GM12878 (cell line): ENCODE results near the gene NHSL1. TPM values are rescaled to one million over a fixed set of nuclear protein-coding genes. Genes with fewer than 3 reads are reported as not detected.

ENCODE experiments used
- ATAC-seq: fragments of 200-7000 bp; cut with Tn5 transposase; 3 replicates; pipeline ENCODE4 v1.9.1; 2020; ENCODE audit warnings: mild to moderate bottlenecking, moderate library complexity
- BruUV-seq: library from RNA; stranded (reverse); fragments of 400-500 nt; replicated peaks from 2 replicates; lab custom pipeline; 2021; lab: Mats Ljungman, UMichigan
- CTCF ChIA-PET: fragments of 300-600 bp; sonication (Branson Sonifier 250); formaldehyde crosslinking; extraction: SDS; loops from one replicate; lab custom pipeline; 2021; ENCODE audit warnings: inconsistent platforms; lab: Yijun Ruan, JAX
- POLR2A ChIA-PET: fragments of 350-600 bp; formaldehyde crosslinking; extraction: SDS; loops from one replicate; lab custom pipeline; 2021; ENCODE audit warnings: inconsistent platforms; lab: Charles Lee
- RAD21 ChIA-PET: fragments of 300-600 bp; sonication (Branson Sonifier 250); formaldehyde crosslinking; loops from one replicate; lab custom pipeline; 2023; ENCODE audit warnings: antibody characterized with exemption; ENCODE audit not compliant: unreplicated experiment; lab: Charles Lee
- SMC1A ChIA-PET: fragments of 300-600 bp; sonication (Branson Sonifier 250); formaldehyde crosslinking; loops from one replicate; lab custom pipeline; 2023; ENCODE audit not compliant: unreplicated experiment, uncharacterized antibody; lab: Charles Lee
- DNase-seq: peaks from one replicate; pipeline ENCODE4 v3.0.0-alpha.2; 2011; ENCODE audit warnings: low read depth, low spot score
- FAIRE-seq: peaks from 3 replicates; lab custom pipeline; 2011; peaks lifted over from hg19 to GRCh38; lab: Jason Lieb, UNC
- H2AFZ ChIP-seq: 2 replicates; pipeline ENCODE4 v1.6.0; 2011; ENCODE audit warnings: low read depth, low read length, control low read depth; ENCODE audit not compliant: control insufficient read depth
- H3K27ac ChIP-seq: 2 replicates; pipeline ENCODE4 v1.5.1; 2011; ENCODE audit warnings: control low read depth; ENCODE audit not compliant: control insufficient read depth, insufficient read depth
- H3K27me3 ChIP-seq, 2 experiments: replicated peaks in 1 of 2; 2 replicates each; pipeline versions ENCODE4 v1.6.0 to v1.6.1; 2011; ENCODE audit warnings: low read length in 1 of 2; ENCODE audit not compliant: control insufficient read depth in 2 of 2, insufficient read depth in 2 of 2
- H3K36me3 ChIP-seq, 2 experiments: 2 replicates each; pipeline ENCODE4 v1.5.1; 2011; ENCODE audit warnings: low read length in 1 of 2; ENCODE audit not compliant: control insufficient read depth in 2 of 2, insufficient read depth in 2 of 2
- H3K4me1 ChIP-seq: 2 replicates; pipeline ENCODE4 v1.6.1; 2011; ENCODE audit warnings: mild to moderate bottlenecking, low read length, moderate library complexity, mixed read lengths; ENCODE audit not compliant: control insufficient read depth, insufficient read depth
- H3K4me2 ChIP-seq: 2 replicates; pipeline ENCODE4 v1.6.0; 2011; ENCODE audit warnings: control low read depth; ENCODE audit not compliant: control insufficient read depth, insufficient read depth
- H3K4me3 ChIP-seq: fragments of 200-600 bp; sonication (generic); 2 replicates; pipeline ENCODE4 v1.5.1; 2016
- H3K79me2 ChIP-seq: 2 replicates; pipeline ENCODE4 v1.6.0; 2011; ENCODE audit warnings: low read length; ENCODE audit not compliant: control insufficient read depth, insufficient read depth
- H3K9ac ChIP-seq: 2 replicates; pipeline ENCODE4 v1.8.0; 2011; ENCODE audit warnings: low read length, control low read depth, mixed read lengths; ENCODE audit not compliant: control insufficient read depth, insufficient read depth
- H3K9me3 ChIP-seq: replicated peaks from 3 replicates; pipeline ENCODE4 v1.5.1; 2011; ENCODE audit warnings: mild to moderate bottlenecking, low read length; ENCODE audit not compliant: control insufficient read depth, insufficient read depth
- H4K20me1 ChIP-seq: 2 replicates; pipeline ENCODE4 v1.6.0; 2011; ENCODE audit not compliant: control insufficient read depth, insufficient read depth
- CBX3 ChIP-seq: fragments of 200-600 bp; sonication (generic); IDR thresholded peaks from 2 replicates; pipeline ENCODE4 v1.6.1; 2016; ENCODE audit warnings: low read depth, borderline replicate concordance
- HDGF ChIP-seq: fragments of 450-650 bp; IDR thresholded peaks from 2 replicates; pipeline ENCODE4 v1.6.1; 2016; ENCODE audit warnings: antibody characterized with exemption
- MTA2 ChIP-seq: fragments of 450-650 bp; IDR thresholded peaks from 2 replicates; pipeline ENCODE4 v1.6.1; 2016; ENCODE audit warnings: low read depth, mild to moderate bottlenecking, moderate library complexity
- NFIC ChIP-seq: IDR thresholded peaks from 2 replicates; pipeline ENCODE4 v1.6.1; 2012; ENCODE audit warnings: low read depth, mild to moderate bottlenecking, inconsistent platforms, low read length, moderate library complexity
- NFXL1 ChIP-seq: fragments of 450-650 bp; IDR thresholded peaks from 2 replicates; pipeline ENCODE4 v1.6.1; 2017; ENCODE audit warnings: antibody characterized with exemption, mild to moderate bottlenecking, borderline replicate concordance
- NR2C2 ChIP-seq: IDR thresholded peaks from 2 replicates; pipeline ENCODE4 v1.6.1; 2011; ENCODE audit warnings: borderline replicate concordance, low read depth; ENCODE audit not compliant: control insufficient read depth, insufficient read length
- RAD51 ChIP-seq: fragments of 450-650 bp; IDR thresholded peaks from 2 replicates; pipeline ENCODE4 v1.6.1; 2016; ENCODE audit warnings: moderate library complexity, mild to moderate bottlenecking, inconsistent platforms
- SMC3 ChIP-seq: IDR thresholded peaks from 2 replicates; pipeline ENCODE4 v1.6.1; 2011; ENCODE audit warnings: low read length, improper control_type of control experiment, borderline replicate concordance
- SREBF1 ChIP-seq: IDR thresholded peaks from 2 replicates; pipeline ENCODE4 v1.6.1; 2012; ENCODE audit warnings: mild to moderate bottlenecking, low read length
- WGBS: methylation state at CpG from one replicate; pipeline ENCODE4 v1.1.6; 2016; ENCODE audit warnings: low lambda C conversion rate; ENCODE audit not compliant: insufficient replicate concordance, insufficient coverage; ENCODE audit errors: missing lambda C conversion rate; 5-methylcytosine and 5-hydroxymethylcytosine counted together
- in situ Hi-C: fragments of 300-500 bp; cut with MboI; formaldehyde crosslinking; loops from 9 replicates; pipeline ENCODE4 v1.14.3; 2018; ENCODE audit warnings: mixed read lengths
- intact Hi-C: fragments of 100-400 bp; cut with micrococcal nuclease; formaldehyde crosslinking; loops from one replicate; pipeline ENCODE4 v1.14.2; 2022; ENCODE audit not compliant: unreplicated experiment
- polyA plus RNA-seq, 11 experiments: library from polyadenylated mRNA; depleted of rRNA in 4 of 11; unstranded in 6 of 11; stranded (reverse) in 5 of 11; fragments of >200 nt; fragmentation: Nextera tagmentation in 4 of 11; fragmentation: Illumina TruSeq in 1 of 11; extraction: Ambion mirVana in 4 of 11; extraction: Trizol in 1 of 11; gene quantifications; 1 replicate in 1 of 11; 2 replicates in 10 of 11; pipeline versions ENCODE4 v1.2.1 to v1.2.3, GENCODE V29; 2011 to 2016; ENCODE audit warnings: inconsistent platforms in 2 of 11, missing spikeins in 2 of 11, low read depth in 1 of 11
- total RNA-seq, 4 experiments: library from RNA; depleted of rRNA in 3 of 4; stranded (reverse); fragments of >200 nt in 3 of 4; fragmentation: Illumina TruSeq in 1 of 4; extraction: Trizol in 1 of 4; gene quantifications; 2 replicates each; pipeline versions ENCODE4 v1.2.1 to v1.2.3, GENCODE V29; 2013 to 2021
- TF ChIP-seq, protein P1 (sequence below): fragments of 450-650 bp; IDR thresholded peaks from 2 replicates; pipeline ENCODE4 v1.6.1; 2017; ENCODE audit warnings: low read depth, mild to moderate bottlenecking, moderate library complexity
- TF ChIP-seq, protein P2 (sequence below): IDR thresholded peaks from 2 replicates; pipeline ENCODE4 v1.6.1; 2012; ENCODE audit warnings: improper control_type of control experiment, low read depth, low read length; ENCODE audit not compliant: insufficient replicate concordance
- TF ChIP-seq, protein P3 (sequence below): IDR thresholded peaks from 2 replicates; pipeline ENCODE4 v1.6.1; 2012; ENCODE audit warnings: mild to moderate bottlenecking, low read depth, low read length

Gene NHSL1
- total and polyA plus RNA-seq, 10 of the 15 experiments (the other 5 are each of a cell fraction or from before 2014, with no cell fraction given): 0.26 to 14.1 (median 0.90) TPM

DNA sequence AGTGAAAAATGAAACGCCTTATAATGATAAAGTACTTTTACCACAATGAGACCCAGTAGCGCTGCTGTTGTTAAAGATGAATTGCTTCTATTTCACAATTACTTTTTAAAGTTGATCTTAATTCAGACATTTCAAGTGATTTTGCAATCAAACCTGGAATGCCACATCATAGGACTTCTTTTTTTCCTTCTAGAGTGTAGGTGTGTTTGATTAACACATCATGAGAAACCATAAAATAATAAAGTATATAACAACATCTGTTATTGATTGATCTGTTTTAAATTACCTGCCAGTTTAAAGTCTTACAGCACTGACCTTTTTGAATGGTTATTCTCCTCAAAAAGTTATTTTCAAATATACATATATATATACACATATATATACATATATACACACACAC is 56.6 kb downstream of the NHSL1 start:
- Histone ChIP-seq H3K27me3 (no peaks in the 10 kb centered on the region), H3K79me2 (no peaks in the 10 kb centered on the region), H3K36me3 (no peaks in the 10 kb centered on the region; a peak in 2 of 4 replicates), H3K9ac (no peak overlapping the region), H3K4me1 (no peaks in the 10 kb centered on the region), H4K20me1 (no peaks in the 10 kb centered on the region), H3K27ac (no peak overlapping the region), H3K4me2 (no peak overlapping the region), H2AFZ (no peak overlapping the region), H3K4me3 (no peak overlapping the region), H3K9me3 (no peaks in the 10 kb centered on the region)
- ATAC-seq (no peak), DNase-seq (no peak), FAIRE-seq (no peak)
- WGBS: 79% methylated on average over 2 of the region's 2 CpGs
- RAD21 ChIA-PET: interaction anchor here (1.6 kb wide), 1 partner anchor 16 kb away, joined by 5 read pairs; no protein-coding TSS in a partner anchor
- intact Hi-C loops (no loop called here), in situ Hi-C loops (no loop called here)
- CTCF ChIA-PET: interaction anchor here (0.9 to 3.5 kb wide), 2 partner anchors 8 to 66 kb away, joined by 4 to 26 read pairs; no protein-coding TSS in a partner anchor
- no TSS peak for BruUV-seq
- SMC1A ChIA-PET: interaction anchor here (0.7 to 2.6 kb wide), 5 partner anchors 10 to 329 kb away, joined by 3 to 11 read pairs (median 4); no protein-coding TSS in a partner anchor
- POLR2A ChIA-PET: no interaction called here
- TF ChIP-seq HDGF (no peak), RAD51 (no peak), SREBF1 (no peak), NR2C2 (no peak), SMC3 (no peak), NFXL1 (no peak), CBX3 (no peak), MTA2 (no peak), NFIC (no peak)
- TF ChIP-seq, protein P1, sequence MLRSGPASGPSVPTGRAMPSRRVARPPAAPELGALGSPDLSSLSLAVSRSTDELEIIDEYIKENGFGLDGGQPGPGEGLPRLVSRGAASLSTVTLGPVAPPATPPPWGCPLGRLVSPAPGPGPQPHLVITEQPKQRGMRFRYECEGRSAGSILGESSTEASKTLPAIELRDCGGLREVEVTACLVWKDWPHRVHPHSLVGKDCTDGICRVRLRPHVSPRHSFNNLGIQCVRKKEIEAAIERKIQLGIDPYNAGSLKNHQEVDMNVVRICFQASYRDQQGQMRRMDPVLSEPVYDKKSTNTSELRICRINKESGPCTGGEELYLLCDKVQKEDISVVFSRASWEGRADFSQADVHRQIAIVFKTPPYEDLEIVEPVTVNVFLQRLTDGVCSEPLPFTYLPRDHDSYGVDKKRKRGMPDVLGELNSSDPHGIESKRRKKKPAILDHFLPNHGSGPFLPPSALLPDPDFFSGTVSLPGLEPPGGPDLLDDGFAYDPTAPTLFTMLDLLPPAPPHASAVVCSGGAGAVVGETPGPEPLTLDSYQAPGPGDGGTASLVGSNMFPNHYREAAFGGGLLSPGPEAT: no peak
- TF ChIP-seq, protein P2, sequence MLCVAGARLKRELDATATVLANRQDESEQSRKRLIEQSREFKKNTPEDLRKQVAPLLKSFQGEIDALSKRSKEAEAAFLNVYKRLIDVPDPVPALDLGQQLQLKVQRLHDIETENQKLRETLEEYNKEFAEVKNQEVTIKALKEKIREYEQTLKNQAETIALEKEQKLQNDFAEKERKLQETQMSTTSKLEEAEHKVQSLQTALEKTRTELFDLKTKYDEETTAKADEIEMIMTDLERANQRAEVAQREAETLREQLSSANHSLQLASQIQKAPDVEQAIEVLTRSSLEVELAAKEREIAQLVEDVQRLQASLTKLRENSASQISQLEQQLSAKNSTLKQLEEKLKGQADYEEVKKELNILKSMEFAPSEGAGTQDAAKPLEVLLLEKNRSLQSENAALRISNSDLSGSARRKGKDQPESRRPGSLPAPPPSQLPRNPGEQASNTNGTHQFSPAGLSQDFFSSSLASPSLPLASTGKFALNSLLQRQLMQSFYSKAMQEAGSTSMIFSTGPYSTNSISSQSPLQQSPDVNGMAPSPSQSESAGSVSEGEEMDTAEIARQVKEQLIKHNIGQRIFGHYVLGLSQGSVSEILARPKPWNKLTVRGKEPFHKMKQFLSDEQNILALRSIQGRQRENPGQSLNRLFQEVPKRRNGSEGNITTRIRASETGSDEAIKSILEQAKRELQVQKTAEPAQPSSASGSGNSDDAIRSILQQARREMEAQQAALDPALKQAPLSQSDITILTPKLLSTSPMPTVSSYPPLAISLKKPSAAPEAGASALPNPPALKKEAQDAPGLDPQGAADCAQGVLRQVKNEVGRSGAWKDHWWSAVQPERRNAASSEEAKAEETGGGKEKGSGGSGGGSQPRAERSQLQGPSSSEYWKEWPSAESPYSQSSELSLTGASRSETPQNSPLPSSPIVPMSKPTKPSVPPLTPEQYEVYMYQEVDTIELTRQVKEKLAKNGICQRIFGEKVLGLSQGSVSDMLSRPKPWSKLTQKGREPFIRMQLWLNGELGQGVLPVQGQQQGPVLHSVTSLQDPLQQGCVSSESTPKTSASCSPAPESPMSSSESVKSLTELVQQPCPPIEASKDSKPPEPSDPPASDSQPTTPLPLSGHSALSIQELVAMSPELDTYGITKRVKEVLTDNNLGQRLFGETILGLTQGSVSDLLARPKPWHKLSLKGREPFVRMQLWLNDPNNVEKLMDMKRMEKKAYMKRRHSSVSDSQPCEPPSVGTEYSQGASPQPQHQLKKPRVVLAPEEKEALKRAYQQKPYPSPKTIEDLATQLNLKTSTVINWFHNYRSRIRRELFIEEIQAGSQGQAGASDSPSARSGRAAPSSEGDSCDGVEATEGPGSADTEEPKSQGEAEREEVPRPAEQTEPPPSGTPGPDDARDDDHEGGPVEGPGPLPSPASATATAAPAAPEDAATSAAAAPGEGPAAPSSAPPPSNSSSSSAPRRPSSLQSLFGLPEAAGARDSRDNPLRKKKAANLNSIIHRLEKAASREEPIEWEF: no peak
- TF ChIP-seq, protein P3, sequence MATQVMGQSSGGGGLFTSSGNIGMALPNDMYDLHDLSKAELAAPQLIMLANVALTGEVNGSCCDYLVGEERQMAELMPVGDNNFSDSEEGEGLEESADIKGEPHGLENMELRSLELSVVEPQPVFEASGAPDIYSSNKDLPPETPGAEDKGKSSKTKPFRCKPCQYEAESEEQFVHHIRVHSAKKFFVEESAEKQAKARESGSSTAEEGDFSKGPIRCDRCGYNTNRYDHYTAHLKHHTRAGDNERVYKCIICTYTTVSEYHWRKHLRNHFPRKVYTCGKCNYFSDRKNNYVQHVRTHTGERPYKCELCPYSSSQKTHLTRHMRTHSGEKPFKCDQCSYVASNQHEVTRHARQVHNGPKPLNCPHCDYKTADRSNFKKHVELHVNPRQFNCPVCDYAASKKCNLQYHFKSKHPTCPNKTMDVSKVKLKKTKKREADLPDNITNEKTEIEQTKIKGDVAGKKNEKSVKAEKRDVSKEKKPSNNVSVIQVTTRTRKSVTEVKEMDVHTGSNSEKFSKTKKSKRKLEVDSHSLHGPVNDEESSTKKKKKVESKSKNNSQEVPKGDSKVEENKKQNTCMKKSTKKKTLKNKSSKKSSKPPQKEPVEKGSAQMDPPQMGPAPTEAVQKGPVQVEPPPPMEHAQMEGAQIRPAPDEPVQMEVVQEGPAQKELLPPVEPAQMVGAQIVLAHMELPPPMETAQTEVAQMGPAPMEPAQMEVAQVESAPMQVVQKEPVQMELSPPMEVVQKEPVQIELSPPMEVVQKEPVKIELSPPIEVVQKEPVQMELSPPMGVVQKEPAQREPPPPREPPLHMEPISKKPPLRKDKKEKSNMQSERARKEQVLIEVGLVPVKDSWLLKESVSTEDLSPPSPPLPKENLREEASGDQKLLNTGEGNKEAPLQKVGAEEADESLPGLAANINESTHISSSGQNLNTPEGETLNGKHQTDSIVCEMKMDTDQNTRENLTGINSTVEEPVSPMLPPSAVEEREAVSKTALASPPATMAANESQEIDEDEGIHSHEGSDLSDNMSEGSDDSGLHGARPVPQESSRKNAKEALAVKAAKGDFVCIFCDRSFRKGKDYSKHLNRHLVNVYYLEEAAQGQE: no peak
